Measurements from ENCODE around the gene KRTAP2-2.

The KRTAP2-2 gene

DNA sequence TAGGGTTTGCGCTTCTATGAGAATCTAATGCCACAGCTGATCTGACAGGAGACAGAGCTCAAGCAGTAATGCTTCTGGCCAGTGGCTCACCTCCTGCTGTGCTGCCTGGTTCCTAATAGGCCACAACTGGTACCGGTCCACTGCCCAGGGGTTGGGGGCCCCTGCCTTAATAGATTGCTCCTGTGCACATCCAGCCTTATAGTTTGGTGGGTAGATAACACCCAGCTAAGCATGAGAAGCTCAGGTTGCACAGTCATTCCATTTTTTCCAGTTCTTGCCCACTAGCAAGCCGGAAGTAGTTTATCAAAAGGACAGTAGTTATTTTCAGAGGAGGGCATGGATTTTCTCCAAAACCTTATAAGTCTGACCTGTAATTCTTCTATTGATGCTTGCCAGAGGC lies 35.6 kb downstream of the KRTAP2-2 start:
- Histone ChIP-seq H2BK5ac (ENCODE audit: low read depth, low read length, poor library complexity) (no peak overlapping the region), H2BK120ac (ENCODE audit: insufficient read depth, low read length, poor library complexity) (no peak overlapping the region), H2AFZ (ENCODE audit: insufficient read depth, low read length, poor library complexity) (no peak overlapping the region), H3K9ac (ENCODE audit: low read length) (no peak overlapping the region), H3K36me3 (ENCODE audit: control insufficient read depth in 1 of 2, insufficient read depth in 2 of 2, low read length in 2 of 2) (no peaks in the 10 kb centered on the region), H3K18ac (ENCODE audit: low read length) (no peak overlapping the region), H3K79me2 (ENCODE audit: control insufficient read depth, insufficient read depth, low read length, poor library complexity) (no peaks in the 10 kb centered on the region), H4K8ac (ENCODE audit: low read depth, low read length) (no peak overlapping the region), H3K23ac (ENCODE audit: low read length) (no peak overlapping the region), H3K79me1 (ENCODE audit: low read length) (no peaks in the 10 kb centered on the region), H3K27ac (ENCODE audit: low read depth, low read length) (no peak overlapping the region), H3K4ac (ENCODE audit: low read depth, low read length) (no peak overlapping the region), H3K4me3 (ENCODE audit: low read depth, low read length) (no peak overlapping the region), H2BK12ac (ENCODE audit: low read length) (no peak overlapping the region), H3K4me1 (ENCODE audit: control insufficient read depth in 1 of 2, insufficient read depth in 2 of 2, low read length in 2 of 2) (no peaks in the 10 kb centered on the region), H3K27me3 (ENCODE audit: insufficient read depth, low read length) (no peaks in the 10 kb centered on the region), H3K9me3 (ENCODE audit: insufficient read depth, low read depth, low read length) (no peaks in the 10 kb centered on the region), H3K4me2 (ENCODE audit: low read length) (no peak overlapping the region), H4K91ac (ENCODE audit: low read depth, low read length) (no peak overlapping the region), H4K12ac (ENCODE audit: low read depth, low read length) (no peak overlapping the region), H2AK5ac (ENCODE audit: low read length) (no peak overlapping the region), H3K14ac (ENCODE audit: low read length) (no peak overlapping the region)
- no peak for DNase-seq
- WGBS (ENCODE audit: extremely low coverage, insufficient coverage, insufficient read length), result no CpG with 5 or more reads among the region's 3 CpGs

DNA sequence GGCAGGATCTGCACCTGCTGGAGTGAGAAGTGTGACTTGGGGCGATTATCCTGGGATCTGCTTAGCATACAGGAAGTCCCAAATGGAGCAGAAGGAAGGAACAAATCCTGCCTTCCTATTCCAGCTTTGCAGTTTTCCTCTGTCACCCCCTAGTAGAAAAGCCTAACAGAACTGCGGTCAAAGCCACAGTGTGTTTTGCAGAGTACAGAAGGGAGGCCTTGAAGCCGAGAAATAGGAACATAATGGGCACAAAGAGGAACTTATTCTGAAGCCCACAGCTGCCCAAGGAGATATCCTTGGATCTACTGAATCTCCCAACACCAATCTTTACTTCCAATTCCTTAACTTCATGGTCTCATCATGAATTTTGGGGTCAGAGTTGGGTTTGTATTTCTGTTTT lies 36.5 kb downstream of the KRTAP2-2 start:
- H2BK5ac ChIP-seq (ENCODE audit: low read depth, low read length, poor library complexity), result no peak overlapping the region
- no peak overlapping the region for H3K14ac ChIP-seq (ENCODE audit: low read length)
- no peak overlapping the region for H3K4me2 ChIP-seq (ENCODE audit: low read length)
- H4K91ac ChIP-seq (ENCODE audit: low read depth, low read length), result no peak overlapping the region
- H4K8ac ChIP-seq (ENCODE audit: low read depth, low read length), result no peak overlapping the region
- no peaks in the 10 kb centered on the region for H3K4me1 ChIP-seq (ENCODE audit: control insufficient read depth in 1 of 2, insufficient read depth in 2 of 2, low read length in 2 of 2)
- no peaks in the 10 kb centered on the region for H3K9me3 ChIP-seq (ENCODE audit: insufficient read depth, low read depth, low read length)
- no peak overlapping the region for H3K18ac ChIP-seq (ENCODE audit: low read length)
- H3K9ac ChIP-seq (ENCODE audit: low read length), result no peak overlapping the region
- no peaks in the 10 kb centered on the region for H3K79me2 ChIP-seq (ENCODE audit: control insufficient read depth, insufficient read depth, low read length, poor library complexity)
- H4K12ac ChIP-seq (ENCODE audit: low read depth, low read length), result no peak overlapping the region
- H3K4me3 ChIP-seq (ENCODE audit: low read depth, low read length), result no peak overlapping the region
- H2AK5ac ChIP-seq (ENCODE audit: low read length), result no peak overlapping the region
- H2BK120ac ChIP-seq (ENCODE audit: insufficient read depth, low read length, poor library complexity), result no peak overlapping the region
- WGBS (ENCODE audit: extremely low coverage, insufficient coverage, insufficient read length), result no CpG with 5 or more reads among the region's 3 CpGs
- H3K27ac ChIP-seq (ENCODE audit: low read depth, low read length), result no peak overlapping the region
- H3K4ac ChIP-seq (ENCODE audit: low read depth, low read length), result no peak overlapping the region
- no peaks in the 10 kb centered on the region for H3K27me3 ChIP-seq (ENCODE audit: insufficient read depth, low read length)
- H2BK12ac ChIP-seq (ENCODE audit: low read length), result no peak overlapping the region
- no peak overlapping the region for H2AFZ ChIP-seq (ENCODE audit: insufficient read depth, low read length, poor library complexity)
- no peaks in the 10 kb centered on the region for H3K79me1 ChIP-seq (ENCODE audit: low read length)
- DNase-seq, result no peak
- no peaks in the 10 kb centered on the region for H3K36me3 ChIP-seq (ENCODE audit: control insufficient read depth in 1 of 2, insufficient read depth in 2 of 2, low read length in 2 of 2)
- H3K23ac ChIP-seq (ENCODE audit: low read length), result no peak overlapping the region

DNA sequence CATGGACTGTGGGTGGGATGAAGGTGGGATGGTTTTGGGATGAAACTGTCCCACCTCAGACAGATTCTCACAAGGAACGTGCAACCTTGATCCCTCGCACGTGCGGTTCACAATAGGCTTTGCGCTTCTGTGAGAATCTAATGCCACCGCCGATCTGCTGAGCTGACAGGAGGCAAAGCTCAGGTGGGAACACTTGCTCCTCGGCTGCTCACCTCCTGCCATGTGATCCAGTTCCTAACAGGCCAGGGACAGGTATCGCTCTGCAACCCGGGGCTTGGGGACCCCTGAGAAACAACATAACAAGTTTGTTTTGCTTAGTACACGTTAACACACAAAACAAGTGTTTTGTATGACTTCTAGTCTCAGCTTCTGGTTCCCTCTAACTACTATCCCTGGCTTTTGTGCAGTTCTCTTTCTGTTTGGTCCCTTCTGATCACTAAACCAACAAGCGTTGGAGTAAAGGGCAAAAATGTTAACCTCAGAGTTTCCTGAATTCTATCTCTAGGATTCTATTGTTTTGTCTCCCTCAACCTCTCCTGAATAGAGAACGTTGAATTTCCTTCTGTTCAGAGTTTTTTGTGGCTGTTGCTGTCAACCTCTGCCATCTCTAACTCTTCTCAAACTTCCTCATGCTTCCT lies 38.3 kb downstream of the KRTAP2-2 start:
- no peak overlapping the region for H3K4me2 ChIP-seq (ENCODE audit: low read length)
- no peak overlapping the region for H4K8ac ChIP-seq (ENCODE audit: low read depth, low read length)
- H3K36me3 ChIP-seq (ENCODE audit: control insufficient read depth in 1 of 2, insufficient read depth in 2 of 2, low read length in 2 of 2), result no peaks in the 10 kb centered on the region
- no peak overlapping the region for H3K4ac ChIP-seq (ENCODE audit: low read depth, low read length)
- H3K4me3 ChIP-seq (ENCODE audit: low read depth, low read length), result no peak overlapping the region
- WGBS (ENCODE audit: extremely low coverage, insufficient coverage, insufficient read length), result no CpG with 5 or more reads among the region's 13 CpGs
- no peak overlapping the region for H2AFZ ChIP-seq (ENCODE audit: insufficient read depth, low read length, poor library complexity)
- no peak for DNase-seq
- no peak overlapping the region for H4K91ac ChIP-seq (ENCODE audit: low read depth, low read length)
- H2BK5ac ChIP-seq (ENCODE audit: low read depth, low read length, poor library complexity), result no peak overlapping the region
- H3K4me1 ChIP-seq (ENCODE audit: control insufficient read depth in 1 of 2, insufficient read depth in 2 of 2, low read length in 2 of 2), result no peaks in the 10 kb centered on the region
- no peak overlapping the region for H3K18ac ChIP-seq (ENCODE audit: low read length)
- H4K12ac ChIP-seq (ENCODE audit: low read depth, low read length), result no peak overlapping the region
- H2BK12ac ChIP-seq (ENCODE audit: low read length), result no peak overlapping the region
- H3K27ac ChIP-seq (ENCODE audit: low read depth, low read length), result no peak overlapping the region
- no peak overlapping the region for H3K23ac ChIP-seq (ENCODE audit: low read length)
- H3K27me3 ChIP-seq (ENCODE audit: insufficient read depth, low read length), result no peaks in the 10 kb centered on the region
- H2AK5ac ChIP-seq (ENCODE audit: low read length), result no peak overlapping the region
- H3K79me1 ChIP-seq (ENCODE audit: low read length), result no peaks in the 10 kb centered on the region
- H3K9me3 ChIP-seq (ENCODE audit: insufficient read depth, low read depth, low read length), result no peaks in the 10 kb centered on the region
- no peak overlapping the region for H2BK120ac ChIP-seq (ENCODE audit: insufficient read depth, low read length, poor library complexity)
- H3K79me2 ChIP-seq (ENCODE audit: control insufficient read depth, insufficient read depth, low read length, poor library complexity), result no peaks in the 10 kb centered on the region
- no peak overlapping the region for H3K14ac ChIP-seq (ENCODE audit: low read length)
- no peak overlapping the region for H3K9ac ChIP-seq (ENCODE audit: low read length)

DNA sequence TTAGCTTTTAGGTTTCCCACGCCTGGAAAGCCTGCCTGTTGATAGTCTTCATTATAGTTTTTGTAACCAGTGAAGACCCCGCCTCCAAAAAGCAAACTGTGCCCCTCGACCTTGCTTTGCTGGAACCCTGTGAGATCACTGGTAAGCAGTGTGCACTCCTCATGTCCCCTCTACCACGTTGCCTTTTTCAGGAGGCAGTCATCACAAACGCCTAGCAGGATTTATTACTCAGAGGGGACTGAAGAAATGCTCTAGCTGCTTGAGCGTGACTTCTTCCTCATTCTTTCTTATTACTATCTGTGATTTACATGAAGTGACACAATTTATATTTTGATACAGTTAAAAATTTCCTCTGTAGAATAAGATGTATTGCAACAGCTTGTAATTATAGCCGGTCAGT lies 39.6 kb downstream of the KRTAP2-2 start:
- no peak overlapping the region for H3K23ac ChIP-seq (ENCODE audit: low read length)
- no peaks in the 10 kb centered on the region for H3K27me3 ChIP-seq (ENCODE audit: insufficient read depth, low read length)
- DNase-seq, result no peak
- H2BK12ac ChIP-seq (ENCODE audit: low read length), result no peak overlapping the region
- H3K18ac ChIP-seq (ENCODE audit: low read length), result no peak overlapping the region
- no peak overlapping the region for H2AK5ac ChIP-seq (ENCODE audit: low read length)
- no peak overlapping the region for H2BK120ac ChIP-seq (ENCODE audit: insufficient read depth, low read length, poor library complexity)
- no peak overlapping the region for H3K27ac ChIP-seq (ENCODE audit: low read depth, low read length)
- H4K8ac ChIP-seq (ENCODE audit: low read depth, low read length), result no peak overlapping the region
- no peak overlapping the region for H2BK5ac ChIP-seq (ENCODE audit: low read depth, low read length, poor library complexity)
- WGBS (ENCODE audit: extremely low coverage, insufficient coverage, insufficient read length), result no CpG with 5 or more reads among the region's 7 CpGs
- no peaks in the 10 kb centered on the region for H3K9me3 ChIP-seq (ENCODE audit: insufficient read depth, low read depth, low read length)
- H4K12ac ChIP-seq (ENCODE audit: low read depth, low read length), result no peak overlapping the region
- no peak overlapping the region for H3K4ac ChIP-seq (ENCODE audit: low read depth, low read length)
- H3K4me2 ChIP-seq (ENCODE audit: low read length), result no peak overlapping the region
- H4K91ac ChIP-seq (ENCODE audit: low read depth, low read length), result no peak overlapping the region
- no peak overlapping the region for H3K9ac ChIP-seq (ENCODE audit: low read length)
- H3K79me2 ChIP-seq (ENCODE audit: control insufficient read depth, insufficient read depth, low read length, poor library complexity), result no peaks in the 10 kb centered on the region
- H3K4me3 ChIP-seq (ENCODE audit: low read depth, low read length), result no peak overlapping the region
- no peaks in the 10 kb centered on the region for H3K4me1 ChIP-seq (ENCODE audit: control insufficient read depth in 1 of 2, insufficient read depth in 2 of 2, low read length in 2 of 2)
- no peak overlapping the region for H2AFZ ChIP-seq (ENCODE audit: insufficient read depth, low read length, poor library complexity)
- H3K79me1 ChIP-seq (ENCODE audit: low read length), result no peaks in the 10 kb centered on the region
- H3K36me3 ChIP-seq (ENCODE audit: control insufficient read depth in 1 of 2, insufficient read depth in 2 of 2, low read length in 2 of 2), result no peaks in the 10 kb centered on the region
- H3K14ac ChIP-seq (ENCODE audit: low read length), result no peak overlapping the region
